Fibroblast of villous mesenchyme (primary cell): ENCODE measurements around the gene TRIML2. TPM values are rescaled to one million over a fixed set of nuclear protein-coding genes. Genes with fewer than 3 reads are reported as not detected.

Experiments used
- DNase-seq: peaks from one replicate; pipeline ENCODE4 v3.0.0-alpha.2; 2010; ENCODE audit warnings: low read depth
- H3K4me3 ChIP-seq: 2 replicates; pipeline ENCODE4 v1.5.1; 2011; ENCODE audit warnings: low read depth, mild to moderate bottlenecking, low read length
- CTCF ChIP-seq: IDR thresholded peaks from 2 replicates; pipeline ENCODE4 v1.5.1; 2012; ENCODE audit warnings: low read depth, mild to moderate bottlenecking, low read length; ENCODE audit not compliant: insufficient read depth
- total RNA-seq: library from RNA; depleted of rRNA; stranded (reverse); fragments of >200 nt; gene quantifications from 2 replicates; pipeline ENCODE4 v1.2.3, GENCODE V29; 2012

Gene TRIML2
- total RNA-seq = 0.32 TPM in 1 of 2 replicates, not detected in the other

DNA sequence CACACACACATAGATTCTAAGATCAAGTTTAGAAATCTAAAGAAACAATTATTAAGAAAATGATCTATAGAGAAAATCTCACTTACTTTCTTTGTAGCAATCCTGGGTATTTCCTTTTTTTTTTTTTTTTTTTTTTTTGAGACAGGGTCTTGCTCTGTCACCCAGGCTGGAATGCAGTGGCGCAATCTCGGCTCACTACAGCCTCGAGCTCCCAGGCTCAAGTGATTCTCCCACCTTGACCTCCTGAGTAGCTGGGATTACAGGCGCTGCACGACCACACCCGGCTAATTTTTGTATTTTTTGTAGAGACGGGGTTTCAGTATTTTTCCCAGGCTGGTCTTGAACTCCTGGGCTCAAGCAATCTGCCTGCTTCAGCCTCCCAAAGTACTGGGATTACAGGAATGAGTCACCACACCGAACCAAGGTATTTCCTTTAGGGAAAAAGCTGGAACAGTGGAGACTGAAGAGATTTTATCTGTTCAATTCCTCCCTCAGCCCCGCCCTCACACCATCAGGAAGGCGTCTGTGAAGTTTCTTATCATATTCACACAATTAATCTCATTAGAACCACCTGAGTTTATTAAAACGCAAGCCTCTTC is at the start of gene TRIML2:
Gene TRIML2, minus strand, starts transcription at position 447 of the 599 bp plus-strand sequence. CDS start 4,235 bp downstream, outside the sequence.
- no peak for TF ChIP-seq CTCF
- peak within 1 kb of the TSS; percentile 21 for H3K4me3 ChIP-seq
- peak; percentile 33 for DNase-seq

GRCh38 chr4:188158336-188158735 is 48.9 kb upstream of the TRIML2 start:
- no peak overlapping the region for H3K4me3 ChIP-seq
- TF ChIP-seq CTCF = no peak
- DNase-seq = no peak

GRCh38 chr4:188154668-188155405 is 45.4 kb upstream of the TRIML2 start:
- no peak for TF ChIP-seq CTCF
- H3K4me3 ChIP-seq = no peak overlapping the region
- no peak for DNase-seq

DNA sequence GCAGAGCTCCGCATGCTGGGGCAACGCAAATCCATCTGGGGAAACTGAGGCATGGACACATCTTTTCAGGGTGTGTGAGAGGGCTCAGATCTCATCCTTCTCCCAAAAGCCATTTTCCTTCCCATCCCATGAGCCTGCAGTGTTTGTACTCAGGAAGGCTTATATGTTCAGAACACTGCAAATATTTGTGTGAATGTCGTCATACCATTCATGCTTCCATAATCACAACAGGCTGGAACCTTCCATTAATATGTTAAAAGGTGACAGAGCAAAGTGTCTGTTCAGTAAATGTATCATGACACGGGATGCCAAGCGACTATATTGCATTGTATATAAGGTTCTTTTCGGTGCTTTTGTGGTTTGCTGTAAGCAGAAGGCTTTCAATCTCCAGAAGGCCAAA is 38.4 kb upstream of the TRIML2 start:
- no peak for DNase-seq
- TF ChIP-seq CTCF = no peak
- no peak overlapping the region for H3K4me3 ChIP-seq

- TF ChIP-seq CTCF = no peak
- no peak for DNase-seq
- no peak overlapping the region for H3K4me3 ChIP-seq
These were observed 37.8 kb upstream of the TRIML2 start for GRCh38 chr4:188147176-188147575.

DNA sequence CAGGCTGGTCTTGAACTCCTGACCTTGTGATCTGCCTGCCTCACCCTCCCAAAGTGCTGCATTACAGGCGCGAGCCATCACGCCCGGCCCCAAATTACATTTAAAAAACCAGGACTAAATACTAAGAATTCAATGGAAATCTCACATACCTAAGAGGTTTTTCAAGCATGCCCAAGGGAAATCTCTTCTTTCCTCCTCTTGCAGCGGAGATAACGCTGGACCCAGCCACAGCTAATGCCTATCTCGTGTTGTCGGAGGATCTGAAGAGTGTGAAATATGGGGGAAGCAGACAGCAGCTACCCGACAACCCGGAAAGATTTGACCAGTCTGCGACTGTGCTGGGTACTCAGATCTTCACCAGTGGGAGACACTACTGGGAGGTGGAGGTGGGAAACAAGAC is 37.2 kb upstream of the TRIML2 start:
- H3K4me3 ChIP-seq = no peak overlapping the region
- no peak for TF ChIP-seq CTCF
- DNase-seq = no peak
